ENCODE measurements around the gene PROSER3. TPM values are rescaled to one million over a fixed set of nuclear protein-coding genes. Genes with fewer than 3 reads are reported as not detected.

PROSER3 gene
- total RNA-seq, 1 experiment from 2014 or later = 8.9 TPM

GRCh38 chr19:35743640-35744429 is 14.1 kb upstream of the PROSER3 start:
- DNase-seq = no peak
- Histone ChIP-seq H3K36me3 (peaks cover 7% of the 10 kb centered on the region), H3K4me3 (peak overlapping the region; percentile 87), H3K27me3 (no peaks in the 10 kb centered on the region), H3K9me3 (no peaks in the 10 kb centered on the region)

- H3K27me3 ChIP-seq = no peaks in the 10 kb centered on the region
- peaks cover 3% of the 10 kb centered on the region; the same call in 1 of the 2 replicates for H3K36me3 ChIP-seq
Measured at GRCh38 chr19:35744430-35745327, 13.3 kb upstream of the PROSER3 start.

GRCh38 chr19:35745328-35746086 is 12.5 kb upstream of the PROSER3 start, which contains the start of the genes PSENEN and U2AF1L4:
Gene PSENEN (plus strand): TSS chr19:35745651. CDS start chr19:35745931, 280 bp downstream.
Gene U2AF1L4 (minus strand): TSS chr19:35745418. CDS start chr19:35745391, 27 bp downstream.
- Histone ChIP-seq H3K9me3 (no peaks in the 10 kb centered on the region), H3K36me3 (peaks cover 3% of the 10 kb centered on the region; the same call in 1 of the 2 replicates), H3K27me3 (no peaks in the 10 kb centered on the region), H3K4me3 (peak within 1 kb of the TSS; percentile 87)
- peak; percentile 98 for DNase-seq

More at GRCh38 chr19:35744430-35745327, 13.3 kb upstream of the PROSER3 start:
- DNase-seq = peak; percentile 96
- Histone ChIP-seq H3K9me3 (no peaks in the 10 kb centered on the region), H3K4me3 (peak overlapping the region; percentile 87)

GRCh38 chr19:35746087-35746462 is 11.9 kb upstream of the PROSER3 start:
- Histone ChIP-seq H3K9me3 (no peaks in the 10 kb centered on the region), H3K36me3 (peaks cover 4% of the 10 kb centered on the region; the same call in 1 of the 2 replicates), H3K27me3 (no peaks in the 10 kb centered on the region), H3K4me3 (peak overlapping the region; percentile 87)
- DNase-seq = no peak

- no peak for DNase-seq
- Histone ChIP-seq H3K4me3 (peak overlapping the region; percentile 87), H3K9me3 (no peaks in the 10 kb centered on the region), H3K36me3 (peaks cover 9% of the 10 kb centered on the region; the same call in 1 of the 2 replicates), H3K27me3 (no peaks in the 10 kb centered on the region)
Measured at GRCh38 chr19:35746531-35746930, 11.4 kb upstream of the PROSER3 start.

- H3K36me3 ChIP-seq = peaks cover 22% of the 10 kb centered on the region
- peak within 1 kb of the TSS; percentile 92 for H3K4me3 ChIP-seq
- no peaks in the 10 kb centered on the region for H3K9me3 ChIP-seq
- DNase-seq = peak; percentile 99
- no peaks in the 10 kb centered on the region for H3K27me3 ChIP-seq
Measured at GRCh38 chr19:35748106-35749020, 9.6 kb upstream of the PROSER3 start, which contains the start of gene LIN37. Gene LIN37 (plus strand): TSS chr19:35748576. CDS start chr19:35748725, 149 bp downstream.

GRCh38 chr19:35750167-35750566 is 7.8 kb upstream of the PROSER3 start:
- no peak for DNase-seq
- Histone ChIP-seq H3K9me3 (no peaks in the 10 kb centered on the region), H3K4me3 (no peak overlapping the region), H3K27me3 (no peaks in the 10 kb centered on the region), H3K36me3 (peaks cover 30% of the 10 kb centered on the region)

- Histone ChIP-seq H3K36me3 (peaks cover 30% of the 10 kb centered on the region), H3K9me3 (no peaks in the 10 kb centered on the region), H3K4me3 (no peak overlapping the region), H3K27me3 (no peaks in the 10 kb centered on the region)
- no peak for DNase-seq
Measured at GRCh38 chr19:35751839-35752745, 5.9 kb upstream of the PROSER3 start.

- no peak for DNase-seq
- Histone ChIP-seq H3K9me3 (no peaks in the 10 kb centered on the region), H3K27me3 (no peaks in the 10 kb centered on the region), H3K4me3 (no peak overlapping the region), H3K36me3 (peaks cover 30% of the 10 kb centered on the region)
Measured at GRCh38 chr19:35752746-35753350, 5.1 kb upstream of the PROSER3 start.

GRCh38 chr19:35753634-35754369 is 4.2 kb upstream of the PROSER3 start:
- no peak for DNase-seq
- Histone ChIP-seq H3K36me3 (peaks cover 32% of the 10 kb centered on the region), H3K9me3 (no peaks in the 10 kb centered on the region), H3K4me3 (no peak overlapping the region), H3K27me3 (no peaks in the 10 kb centered on the region)

- DNase-seq = no peak
- Histone ChIP-seq H3K27me3 (no peaks in the 10 kb centered on the region), H3K36me3 (peaks cover 39% of the 10 kb centered on the region), H3K9me3 (no peaks in the 10 kb centered on the region), H3K4me3 (no peak overlapping the region)
Measured at GRCh38 chr19:35754370-35755130, 3.4 kb upstream of the PROSER3 start.

- H3K4me3 ChIP-seq = no peak overlapping the region
- no peaks in the 10 kb centered on the region for H3K27me3 ChIP-seq
- peaks cover 45% of the 10 kb centered on the region for H3K36me3 ChIP-seq
- DNase-seq = no peak
- no peaks in the 10 kb centered on the region for H3K9me3 ChIP-seq
Measured at GRCh38 chr19:35755131-35755549, 2.8 kb upstream of the PROSER3 start.

Measured in MG63 (cell line).